Stimulated activated CD4-positive, alpha-beta T cell treated with anti-CD3 and anti-CD28 coated beads, Interleukin-1b, Interleukin-23, amount 100 ng/mL, for 48 hours (primary cell): ENCODE results near the gene ZSCAN5C.
"Not testable (repeated sequence)": the region's sequence is repeated elsewhere in the genome, so short reads cannot be mapped to it uniquely, and the experiment has no call there.

Experiments used
- DNase-seq: peaks from one replicate; pipeline ENCODE4 v3.0.0-alpha.2; 2020

The ZSCAN5C gene

GRCh38 chr19:56193981-56194640 lies 8.0 kb upstream of the ZSCAN5C start:
- DNase-seq, result no peak

GRCh38 chr19:56197646-56198045 lies 4.4 kb upstream of the ZSCAN5C start, which contains the start of gene ZSCAN5B:
Gene ZSCAN5B (minus strand): TSS chr19:56197783. CDS start chr19:56193052, 4,731 bp downstream.
- not testable (repeated sequence) for DNase-seq

- no peak for DNase-seq
These were observed 2.4 kb upstream of the ZSCAN5C start for GRCh38 chr19:56199687-56200086.

- DNase-seq, result not testable (repeated sequence)
These were observed 5.5 kb downstream of the ZSCAN5C start for GRCh38 chr19:56207581-56207980.

GRCh38 chr19:56209091-56209490 lies 7.0 kb downstream of the ZSCAN5C start:
- DNase-seq, result no peak

GRCh38 chr19:56210036-56210435 lies 8.0 kb downstream of the ZSCAN5C start:
- DNase-seq, result not testable (repeated sequence)

- no peak for DNase-seq
These were observed 9.6 kb downstream of the ZSCAN5C start for GRCh38 chr19:56211718-56212117.

- DNase-seq, result no peak
These were observed 15.2 kb downstream of the ZSCAN5C start for GRCh38 chr19:56217039-56217949.

- no peak for DNase-seq
These were observed 16.9 kb downstream of the ZSCAN5C start for GRCh38 chr19:56218961-56219360.

GRCh38 chr19:56221442-56221841 lies 19.4 kb downstream of the ZSCAN5C start:
- not testable (repeated sequence) for DNase-seq

GRCh38 chr19:56221851-56222250 lies 19.8 kb downstream of the ZSCAN5C start:
- DNase-seq, result no peak

- DNase-seq, result no peak
These were observed 20.8 kb downstream of the ZSCAN5C start for GRCh38 chr19:56222901-56223300.

GRCh38 chr19:56223481-56223880 lies 21.4 kb downstream of the ZSCAN5C start:
- DNase-seq, result no peak

GRCh38 chr19:56245121-56245740 lies 43.2 kb downstream of the ZSCAN5C start:
- no peak for DNase-seq

- not testable (repeated sequence) for DNase-seq
These were observed 43.7 kb downstream of the ZSCAN5C start for GRCh38 chr19:56245764-56246163.

GRCh38 chr19:56248736-56249338 lies 46.8 kb downstream of the ZSCAN5C start:
- DNase-seq, result not testable (repeated sequence)

GRCh38 chr19:56252699-56253422 lies 50.8 kb downstream of the ZSCAN5C start:
- peak; percentile 78 for DNase-seq

- no peak for DNase-seq
These were observed 51.7 kb downstream of the ZSCAN5C start for GRCh38 chr19:56253737-56254136.

- DNase-seq, result no peak
These were observed 56.2 kb downstream of the ZSCAN5C start for GRCh38 chr19:56258272-56258671.
